Heart left ventricle (tissue), 16 donors: ENCODE measurements around the gene ADCY1. TPM values are rescaled to one million over a fixed set of nuclear protein-coding genes. Genes with fewer than 3 reads are reported as not detected.

Experiments used
- ATAC-seq, 4 donors: fragments of 200-7000 bp; cut with Tn5 transposase; one replicate each; pipeline ENCODE4 v1.9.1; 2020 to 2022; ENCODE audit warnings: moderate library complexity in 4 of 4, mild to moderate bottlenecking in 3 of 4, moderate number of reproducible peaks in 1 of 4
- DNase-seq, 5 donors: peaks; one replicate each; pipeline ENCODE4 v3.0.0-alpha.2; 2020
- H3K27ac ChIP-seq, 12 donors: fragments of 200-600 bp; sonication (generic) in 4 of 12; one replicate each; pipeline versions ENCODE4 v1.5.0 to v1.8.0; 2016 to 2022; ENCODE audit warnings: mild to moderate bottlenecking in 2 of 12
- H3K27me3 ChIP-seq, 9 donors: fragments of 200-600 bp; sonication (generic) in 2 of 9; one replicate each; pipeline versions ENCODE4 v1.5.1 to v1.8.0; 2016 to 2022; ENCODE audit warnings: mild to moderate bottlenecking in 3 of 9
- H3K36me3 ChIP-seq, 9 donors: fragments of 200-600 bp; sonication (generic) in 2 of 9; one replicate each; pipeline versions ENCODE4 v1.5.0 to v1.8.0; 2018 to 2022; ENCODE audit warnings: mild to moderate bottlenecking in 2 of 9
- H3K4me1 ChIP-seq, 12 donors: fragments of 200-600 bp; sonication (generic) in 4 of 12; one replicate each; pipeline versions ENCODE4 v1.5.0 to v1.8.0; 2016 to 2022; ENCODE audit warnings: mild to moderate bottlenecking in 3 of 12
- H3K4me3 ChIP-seq, 12 donors: fragments of 200-600 bp; sonication (generic) in 4 of 12; one replicate each; pipeline versions ENCODE4 v1.5.0 to v1.8.0; 2017 to 2022; ENCODE audit warnings: mild to moderate bottlenecking in 9 of 12, moderate library complexity in 4 of 12
- H3K9me3 ChIP-seq, 12 donors: fragments of 200-600 bp; sonication (generic) in 4 of 12; one replicate each; pipeline versions ENCODE4 v1.5.0 to v1.8.0; 2016 to 2022; ENCODE audit warnings: mild to moderate bottlenecking in 1 of 12
- POLR2A ChIP-seq, 2 donors: fragments of 450-650 bp; IDR thresholded peaks; one replicate each; pipeline ENCODE4 v1.6.1; 2017; ENCODE audit warnings: antibody characterized with exemption in 2 of 2, mild to moderate bottlenecking in 2 of 2, moderate library complexity in 2 of 2
- whole genome bisulfite sequencing, 4 donors: extraction: QIAGEN DNeasy Blood & Tissue Kit in 2 of 4; methylation state at CpG; one replicate each; pipeline versions ENCODE4 v1.1.5 to v1.1.7; 2013 to 2018; 5-methylcytosine and 5-hydroxymethylcytosine counted together
- intact Hi-C, 10 donors: fragments of 100-400 bp; cut with DNase I; formaldehyde crosslinking; loops; one replicate each; pipeline versions ENCODE4 v1.11.1 to v1.14.2; 2022
- polyA plus RNA-seq, 2 donors: library from polyadenylated mRNA; stranded (reverse); fragments of 200-250 nt; gene quantifications; one replicate each; pipeline ENCODE4 v1.2.3, GENCODE V29; 2013
- total RNA-seq, 9 donors: library from RNA; depleted of rRNA in 2 of 9; stranded (reverse); fragments of >200 nt in 2 of 9; fragmentation: NEBNext Ultra II Directional in 3 of 9; extraction: Animal tissue kit (Norgen Biotek cat#: 25700) in 3 of 9; gene quantifications; one replicate each; pipeline versions ENCODE4 v1.1.0 to v1.2.4, GENCODE V29; 2016 to 2023
- TF ChIP-seq, protein P1 (sequence below), 12 donors: fragments of 200-600 bp; sonication (generic) in 4 of 12; IDR thresholded peaks; one replicate each; pipeline versions ENCODE4 v1.5.0 to v1.8.0; 2018 to 2022; ENCODE audit warnings: antibody characterized with exemption in 12 of 12, mild to moderate bottlenecking in 5 of 12
- donor health status: ischemic (EF 13 %, LVEDD 7.1; RV severe dilation, severe dysfunction).
- donor health status: healthy with polysubstance abuse.
- donor health status: DM: no; HTN: yes; CAD: no.
- donor health status: DM: no; HTN: no; CAD: no.
- donor health status: ischemic (EF 25% LVEDD 6.9; RV normal size, moderate dysfunction).
- donor health status: ischemic (EF 25% LVEDD 5.7; RV mildly dilated, moderate dysfunction).
- donor health status: healthy.
- donor health status: DM: yes; HTN: yes; CAD: no.
- donor health status: ischemic (EF 35%, LVEDD 5.7; RV mildly dilated, moderate dysfunction).
- donor health status: nonischemic (EF 11% LVEDD 7.7; RV severe dilation, severe dysfunction).
- donor health status: DM: yes; HTN: yes; CAD: no.
- donor health status: PGD.
- donor health status: ischemic (EF 29% LVEDD 5.4; RV normal size, mild dysfunction).
- donor health status: nonischemic (EF 23%, LVEDD 6.1; RV moderate dilation, normal function).

ADCY1 gene
- total and polyA plus RNA-seq, 11 donors = 0.73 to 10.8 (median 3.6) TPM

- Histone ChIP-seq H3K36me3 (no peaks in the 10 kb centered on the region), H3K4me1 (peaks cover 0 to 9% (median 0%) of the 10 kb centered on the region in 12 donors), H3K27me3 (no peaks in the 10 kb centered on the region), H3K4me3 (no peak overlapping the region), H3K9me3 (no peaks in the 10 kb centered on the region), H3K27ac (no peak overlapping the region)
- DNase-seq = peak in 1 of 5 donors; percentile 46
- ATAC-seq = peak in 1 of 4 donors; percentile 12
- intact Hi-C loops = no loop called here
- TF ChIP-seq, protein P1, sequence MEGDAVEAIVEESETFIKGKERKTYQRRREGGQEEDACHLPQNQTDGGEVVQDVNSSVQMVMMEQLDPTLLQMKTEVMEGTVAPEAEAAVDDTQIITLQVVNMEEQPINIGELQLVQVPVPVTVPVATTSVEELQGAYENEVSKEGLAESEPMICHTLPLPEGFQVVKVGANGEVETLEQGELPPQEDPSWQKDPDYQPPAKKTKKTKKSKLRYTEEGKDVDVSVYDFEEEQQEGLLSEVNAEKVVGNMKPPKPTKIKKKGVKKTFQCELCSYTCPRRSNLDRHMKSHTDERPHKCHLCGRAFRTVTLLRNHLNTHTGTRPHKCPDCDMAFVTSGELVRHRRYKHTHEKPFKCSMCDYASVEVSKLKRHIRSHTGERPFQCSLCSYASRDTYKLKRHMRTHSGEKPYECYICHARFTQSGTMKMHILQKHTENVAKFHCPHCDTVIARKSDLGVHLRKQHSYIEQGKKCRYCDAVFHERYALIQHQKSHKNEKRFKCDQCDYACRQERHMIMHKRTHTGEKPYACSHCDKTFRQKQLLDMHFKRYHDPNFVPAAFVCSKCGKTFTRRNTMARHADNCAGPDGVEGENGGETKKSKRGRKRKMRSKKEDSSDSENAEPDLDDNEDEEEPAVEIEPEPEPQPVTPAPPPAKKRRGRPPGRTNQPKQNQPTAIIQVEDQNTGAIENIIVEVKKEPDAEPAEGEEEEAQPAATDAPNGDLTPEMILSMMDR (IDR thresholded peaks at IDR 0.05) = peak in 1 of 12 donors; percentile 9
- no peak for TF ChIP-seq POLR2A (IDR thresholded peaks at IDR 0.05)
- 88 to 92% (median 92%) methylated on average over 16 of the region's 16 CpGs for WGBS, 4 donors
Measured at GRCh38 chr7:45584261-45585210, 10.4 kb downstream of the ADCY1 start.

- peaks cover 0 to 9% (median 0%) of the 10 kb centered on the region in 12 donors for H3K4me1 ChIP-seq
- no peaks in the 10 kb centered on the region for H3K36me3 ChIP-seq
- WGBS, 4 donors = 80 to 93% (median 87%) methylated on average over 5 of the region's 5 CpGs
- ATAC-seq (no peak), DNase-seq (peak in 1 of 5 donors; percentile 4)
- H3K27me3 ChIP-seq = no peaks in the 10 kb centered on the region
- H3K9me3 ChIP-seq = no peaks in the 10 kb centered on the region
- intact Hi-C loops = no loop called here
- TF ChIP-seq, protein P1 (IDR thresholded peaks at IDR 0.05) = no peak
- no peak for TF ChIP-seq POLR2A (IDR thresholded peaks at IDR 0.05)
- no peak overlapping the region for H3K4me3 ChIP-seq
- H3K27ac ChIP-seq = no peak overlapping the region
Measured at GRCh38 chr7:45585628-45586027, 11.5 kb downstream of the ADCY1 start.

DNA sequence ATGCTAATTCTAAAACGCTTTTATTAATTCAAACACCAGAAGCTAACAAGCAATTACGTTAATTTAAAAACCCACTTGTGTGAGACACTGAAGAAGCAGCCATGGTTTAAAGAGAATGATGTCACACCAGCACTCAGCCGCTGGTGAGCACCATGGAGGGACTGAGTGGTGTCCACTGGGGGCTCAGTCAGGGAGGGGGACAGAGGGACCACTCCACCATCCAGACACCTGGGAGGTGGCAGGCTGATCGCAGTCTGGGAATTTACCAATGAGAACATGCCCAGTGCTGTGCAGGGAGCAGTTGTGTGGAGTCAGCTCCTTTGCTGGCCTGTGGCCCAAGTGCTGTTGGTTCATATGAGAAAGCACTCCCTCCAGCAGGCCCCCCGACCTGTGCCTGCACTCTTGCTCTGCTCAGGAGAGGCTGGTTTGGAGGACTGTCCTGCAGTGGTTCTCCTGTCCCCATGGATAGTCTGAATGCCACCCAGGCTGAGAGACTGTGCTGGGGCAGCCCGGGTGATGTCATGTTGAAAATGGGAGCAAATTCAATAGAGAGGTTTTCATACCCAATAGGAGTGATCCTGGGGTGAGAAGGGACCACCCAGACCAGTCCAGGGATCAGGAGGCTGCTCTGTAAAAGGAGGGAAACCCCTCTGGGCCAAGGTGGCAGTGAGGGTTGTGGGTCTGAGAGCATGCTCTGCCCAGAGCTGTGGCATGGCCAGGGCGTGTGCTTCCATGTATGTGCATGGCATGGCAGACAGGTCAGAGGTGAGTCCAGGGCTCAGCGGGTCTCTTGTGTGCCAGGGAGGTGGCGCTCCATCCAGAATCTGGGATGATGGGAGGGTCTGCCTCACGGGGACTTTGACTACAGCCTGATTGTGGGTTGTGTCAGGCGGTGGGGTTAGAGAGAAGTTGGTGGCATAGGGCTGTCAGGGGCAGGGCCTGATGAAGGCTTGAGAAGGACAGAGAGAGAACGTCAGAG lies 12.7 kb downstream of the ADCY1 start:
- 89 to 94% (median 92%) methylated on average over 12 of the region's 12 CpGs for WGBS, 4 donors
- Histone ChIP-seq H3K27ac (no peak overlapping the region), H3K9me3 (no peaks in the 10 kb centered on the region), H3K27me3 (no peaks in the 10 kb centered on the region), H3K4me3 (no peak overlapping the region), H3K36me3 (no peaks in the 10 kb centered on the region), H3K4me1 (peaks cover 0 to 9% (median 0%) of the 10 kb centered on the region in 12 donors)
- intact Hi-C loops = no loop called here
- ATAC-seq = no peak
- TF ChIP-seq, protein P1 (IDR thresholded peaks at IDR 0.05) = no peak
- no peak for TF ChIP-seq POLR2A (IDR thresholded peaks at IDR 0.05)
- DNase-seq = peak in 1 of 5 donors; percentile 55
